Progenitor cell of endocrine pancreas (in vitro differentiated cells): Measurements from ENCODE around the gene BMP5. TPM values are rescaled to one million over a fixed set of nuclear protein-coding genes. Genes with fewer than 3 reads are reported as not detected.

Source experiments
- DNase-seq: peaks from one replicate; pipeline ENCODE4 v3.0.0; 2021; ENCODE audit warnings: low spot score; ENCODE audit not compliant: unreplicated experiment
- H3K27ac Mint-ChIP-seq: 2 replicates; pipeline ENCODE4 v1.8.0; 2021; ENCODE audit warnings: mild to moderate bottlenecking, moderate library complexity, mixed read lengths
- H3K27me3 Mint-ChIP-seq: 2 replicates; pipeline ENCODE4 v1.8.0; 2021; ENCODE audit warnings: mixed read lengths
- H3K36me3 Mint-ChIP-seq: 2 replicates; pipeline ENCODE4 v1.8.0; 2022; ENCODE audit warnings: mixed read lengths; ENCODE audit not compliant: insufficient read depth
- H3K4me1 Mint-ChIP-seq: 2 replicates; pipeline ENCODE4 v1.8.0; 2021; ENCODE audit warnings: low read depth, mixed read lengths
- H3K4me3 Mint-ChIP-seq: 2 replicates; pipeline ENCODE4 v1.8.0; 2021; ENCODE audit warnings: low read depth, mild to moderate bottlenecking, moderate library complexity, mixed read lengths
- H3K9me3 Mint-ChIP-seq: 2 replicates; pipeline ENCODE4 v1.8.0; 2021; ENCODE audit warnings: low read depth, mixed read lengths
- CTCF ChIP-seq: fragments of 200-600 bp; sonication (generic); IDR thresholded peaks from one replicate; pipeline ENCODE4 v1.5.0; 2021; ENCODE audit warnings: antibody characterized with exemption, mild to moderate bottlenecking; ENCODE audit not compliant: unreplicated experiment
- total RNA-seq: library from RNA; stranded (reverse); gene quantifications from 2 replicates; pipeline ENCODE4 v1.2.1, GENCODE V29; 2021

Gene BMP5
- total RNA-seq, 1 donor from 2014 or later, result 0.91 TPM

DNA sequence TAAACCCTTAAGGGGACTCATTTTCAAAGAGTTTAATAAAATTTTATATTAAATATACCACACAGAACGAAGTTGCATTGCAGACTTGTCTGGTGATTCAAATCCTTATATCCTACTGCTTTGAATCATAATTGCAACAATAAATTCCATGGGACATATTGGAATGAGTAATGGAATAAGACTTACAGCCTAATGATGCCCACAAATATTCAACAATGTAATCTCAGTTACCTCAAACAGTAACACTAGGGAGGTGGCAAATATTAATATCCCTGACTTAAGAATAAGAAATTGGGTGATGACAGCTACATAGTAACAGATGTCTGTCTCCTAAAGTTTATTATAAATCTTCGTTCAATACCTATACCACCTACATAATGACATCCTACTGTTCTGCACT, 52.6 kb downstream of the BMP5 start:
- no peak overlapping the region for H3K4me3 Mint-ChIP-seq
- no peak for TF ChIP-seq CTCF
- no peak for DNase-seq
- no peaks in the 10 kb centered on the region for H3K36me3 Mint-ChIP-seq
- no peaks in the 10 kb centered on the region for H3K9me3 Mint-ChIP-seq
- H3K27ac Mint-ChIP-seq, result no peak overlapping the region
- H3K4me1 Mint-ChIP-seq, result peaks cover 30% of the 10 kb centered on the region
- H3K27me3 Mint-ChIP-seq, result peaks cover 8% of the 10 kb centered on the region

DNA sequence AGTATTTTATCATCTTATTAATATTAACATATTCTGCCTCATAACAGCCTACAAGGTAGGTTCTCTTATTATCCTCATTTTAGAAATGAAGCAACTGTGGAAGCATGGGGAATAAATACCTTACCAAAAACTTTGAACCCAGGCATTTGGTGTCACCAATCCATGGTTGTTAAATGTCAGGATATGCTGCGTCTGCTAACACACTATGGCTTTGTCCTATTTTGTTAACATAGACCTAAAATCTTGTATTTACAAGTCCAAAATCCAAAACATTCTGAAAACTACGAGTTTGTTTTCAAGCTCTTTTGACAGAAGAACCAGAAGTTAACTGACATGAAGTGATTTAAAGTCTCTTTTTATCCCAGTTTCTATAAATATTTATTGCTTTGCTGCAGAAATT, 53.4 kb downstream of the BMP5 start:
- Mint-ChIP-seq H3K4me1 (peaks cover 28% of the 10 kb centered on the region), H3K9me3 (no peaks in the 10 kb centered on the region), H3K27ac (no peak overlapping the region), H3K36me3 (no peaks in the 10 kb centered on the region), H3K27me3 (peaks cover 8% of the 10 kb centered on the region), H3K4me3 (no peak overlapping the region)
- no peak for DNase-seq
- TF ChIP-seq CTCF, result no peak

DNA sequence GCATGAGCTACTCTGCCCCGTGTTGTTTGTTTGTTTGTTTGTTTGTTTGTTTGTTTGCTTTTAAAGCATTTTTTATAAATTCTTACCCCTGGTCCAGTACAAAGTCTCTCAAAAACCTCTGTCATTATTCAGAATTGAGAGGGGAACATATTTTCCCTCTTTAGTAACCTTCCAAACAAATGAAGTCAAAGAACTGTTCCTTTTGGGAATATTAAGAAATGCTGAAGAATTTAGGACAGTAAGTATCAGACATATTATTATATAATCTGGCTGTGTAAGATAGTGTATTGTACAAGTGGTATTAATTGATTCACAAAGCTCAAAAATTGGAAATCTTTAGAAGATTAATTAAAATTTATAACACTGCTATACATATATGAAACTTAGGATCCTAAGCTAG, 54.7 kb downstream of the BMP5 start:
- H3K27me3 Mint-ChIP-seq, result peaks cover 8% of the 10 kb centered on the region
- no peaks in the 10 kb centered on the region for H3K36me3 Mint-ChIP-seq
- peaks cover 4% of the 10 kb centered on the region for H3K9me3 Mint-ChIP-seq
- no peak for DNase-seq
- no peak for TF ChIP-seq CTCF
- H3K4me1 Mint-ChIP-seq, result peaks cover 19% of the 10 kb centered on the region
- no peak overlapping the region for H3K4me3 Mint-ChIP-seq
- H3K27ac Mint-ChIP-seq, result no peak overlapping the region

DNA sequence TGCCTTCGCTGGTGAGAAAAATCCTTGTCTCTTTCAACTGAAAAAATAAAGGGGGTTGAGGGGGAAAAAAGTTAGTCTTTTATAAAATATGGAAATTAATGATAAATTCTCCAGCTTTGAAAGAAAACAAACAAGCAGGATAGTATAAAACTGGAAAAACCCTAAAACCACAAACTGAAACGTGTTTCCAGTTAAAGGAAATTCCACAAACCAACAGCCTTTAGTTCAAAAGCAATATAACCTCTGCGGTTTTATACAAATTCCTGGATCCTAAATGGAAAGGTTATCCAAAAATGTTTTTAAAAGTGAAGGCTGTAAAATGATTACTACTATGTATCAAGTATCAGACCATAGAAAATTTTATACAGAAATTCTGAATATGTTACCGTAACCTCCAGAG, 55.6 kb downstream of the BMP5 start:
- Mint-ChIP-seq H3K4me3 (no peak overlapping the region), H3K27ac (no peak overlapping the region), H3K27me3 (peaks cover 8% of the 10 kb centered on the region), H3K9me3 (peaks cover 4% of the 10 kb centered on the region), H3K36me3 (no peaks in the 10 kb centered on the region), H3K4me1 (peaks cover 12% of the 10 kb centered on the region)
- TF ChIP-seq CTCF, result no peak
- DNase-seq, result no peak

DNA sequence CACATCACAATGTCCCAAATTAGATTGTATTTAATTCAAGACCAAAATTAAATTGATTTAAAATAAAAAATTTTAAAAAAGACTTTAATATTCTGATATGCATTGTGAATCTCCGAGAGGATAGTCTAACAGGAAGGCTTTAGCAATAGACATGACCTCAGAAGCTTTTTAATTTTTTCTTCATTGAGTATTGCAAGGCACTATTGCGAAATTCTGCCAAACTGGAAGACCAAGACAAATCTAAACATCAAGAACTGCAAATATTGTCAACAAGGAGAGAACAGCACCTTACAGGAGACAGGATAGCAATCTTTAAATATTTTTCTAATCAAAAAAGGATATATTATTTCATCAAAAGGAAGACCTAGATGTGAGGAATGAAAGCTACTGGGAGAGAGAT, 56.9 kb downstream of the BMP5 start:
- Mint-ChIP-seq H3K27me3 (peaks cover 8% of the 10 kb centered on the region), H3K36me3 (no peaks in the 10 kb centered on the region), H3K9me3 (peaks cover 4% of the 10 kb centered on the region), H3K4me3 (no peak overlapping the region), H3K4me1 (peaks cover 1% of the 10 kb centered on the region), H3K27ac (no peak overlapping the region)
- no peak for TF ChIP-seq CTCF
- no peak for DNase-seq
